Vagina (tissue), 2 donors: Measurements from ENCODE around the gene HSPBP1. TPM values are rescaled to one million over a fixed set of nuclear protein-coding genes. Genes with fewer than 3 reads are reported as not detected.

Source experiments
- DNase-seq, 2 donors: peaks; one replicate each; pipeline ENCODE4 v3.0.0-alpha.2; 2017; ENCODE audit errors: extremely low spot score in 2 of 2
- H3K27ac ChIP-seq: fragments of 200-600 bp; sonication (generic); one replicate; pipeline ENCODE4 v1.5.1; 2019
- H3K27me3 ChIP-seq: fragments of 200-600 bp; sonication (generic); one replicate; pipeline ENCODE4 v1.5.1; 2019
- H3K36me3 ChIP-seq, 2 donors: fragments of 200-600 bp; sonication (generic); one replicate each; pipeline ENCODE4 v1.5.1; 2017 to 2019
- H3K4me1 ChIP-seq: fragments of 200-600 bp; sonication (generic); one replicate; pipeline ENCODE4 v1.5.1; 2019
- H3K4me3 ChIP-seq, 2 donors: fragments of 200-600 bp; sonication (generic); 1 replicate in 1 of 2; 2 replicates in 1 of 2; pipeline ENCODE4 v1.5.1; 2016 to 2019
- H3K9me3 ChIP-seq: fragments of 200-600 bp; sonication (generic); one replicate; pipeline ENCODE4 v1.5.1; 2019
- POLR2A ChIP-seq, 2 donors: fragments of 450-650 bp; IDR thresholded peaks; one replicate each; pipeline ENCODE4 v1.6.1; 2017; ENCODE audit warnings: antibody characterized with exemption in 2 of 2, mild to moderate bottlenecking in 2 of 2, moderate library complexity in 2 of 2
- POLR2AphosphoS5 ChIP-seq, 2 donors: sonication (generic); formaldehyde crosslinking; IDR thresholded peaks; one replicate each; pipeline ENCODE4 v1.9.0; 2017; ENCODE audit warnings: antibody characterized with exemption in 2 of 2, mild to moderate bottlenecking in 2 of 2, low read depth in 1 of 2; ENCODE audit not compliant: insufficient read depth in 1 of 2
- intact Hi-C: fragments of 100-400 bp; cut with DNase I; formaldehyde crosslinking; loops from one replicate; pipeline ENCODE4 v1.15.1; 2023
- total RNA-seq: library from RNA; depleted of rRNA; stranded (reverse); fragments of >200 nt; gene quantifications from one replicate; pipeline ENCODE4 v1.2.3, GENCODE V29; 2016
- TF ChIP-seq, protein P1 (sequence below), 3 experiments: fragments of 450-650 bp in 2 of 3; fragments of 200-600 bp in 1 of 3; sonication (generic) in 1 of 3; IDR thresholded peaks; one replicate each; pipeline ENCODE4 v1.5.1; 2017 to 2019; ENCODE audit warnings: antibody characterized with exemption in 3 of 3, mild to moderate bottlenecking in 2 of 3, moderate library complexity in 2 of 3

The HSPBP1 gene
- total RNA-seq, 1 donor from 2014 or later = 29.5 TPM

DNA sequence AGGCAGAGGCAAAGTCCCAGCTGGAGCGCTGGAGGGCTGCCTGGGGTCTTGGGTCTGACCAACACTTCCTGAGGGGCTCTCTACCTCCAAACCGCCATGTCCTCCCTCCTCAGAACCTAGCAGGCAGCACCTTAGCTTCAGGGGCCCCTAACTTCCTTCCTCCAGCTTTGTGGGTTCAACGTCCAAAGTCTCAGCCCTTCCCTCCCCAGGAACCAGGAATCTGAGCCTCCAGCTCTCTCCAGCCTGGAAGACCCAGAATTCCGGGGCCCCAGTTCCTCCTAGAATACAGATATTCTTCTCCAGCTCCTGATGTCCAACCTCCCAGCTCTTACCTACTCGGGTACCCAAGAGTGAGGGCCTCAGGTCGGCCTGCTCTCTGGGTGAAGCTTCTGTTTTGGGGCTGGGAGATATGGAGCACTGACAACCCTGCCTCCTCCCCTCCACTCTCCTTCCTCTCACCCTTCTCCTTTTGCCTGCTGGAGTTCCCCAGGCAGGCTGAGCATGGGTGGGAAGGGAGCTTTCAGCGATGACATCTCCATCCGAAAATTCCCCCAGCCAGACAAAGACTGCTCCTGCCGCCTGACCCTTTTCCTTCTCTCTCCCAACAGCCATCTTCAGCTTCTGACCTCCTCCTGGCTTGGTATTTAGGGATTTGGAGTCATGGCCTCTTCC lies 41.7 kb upstream of the HSPBP1 start:
- no peaks in the 10 kb centered on the region for H3K9me3 ChIP-seq
- TF ChIP-seq, protein P1, sequence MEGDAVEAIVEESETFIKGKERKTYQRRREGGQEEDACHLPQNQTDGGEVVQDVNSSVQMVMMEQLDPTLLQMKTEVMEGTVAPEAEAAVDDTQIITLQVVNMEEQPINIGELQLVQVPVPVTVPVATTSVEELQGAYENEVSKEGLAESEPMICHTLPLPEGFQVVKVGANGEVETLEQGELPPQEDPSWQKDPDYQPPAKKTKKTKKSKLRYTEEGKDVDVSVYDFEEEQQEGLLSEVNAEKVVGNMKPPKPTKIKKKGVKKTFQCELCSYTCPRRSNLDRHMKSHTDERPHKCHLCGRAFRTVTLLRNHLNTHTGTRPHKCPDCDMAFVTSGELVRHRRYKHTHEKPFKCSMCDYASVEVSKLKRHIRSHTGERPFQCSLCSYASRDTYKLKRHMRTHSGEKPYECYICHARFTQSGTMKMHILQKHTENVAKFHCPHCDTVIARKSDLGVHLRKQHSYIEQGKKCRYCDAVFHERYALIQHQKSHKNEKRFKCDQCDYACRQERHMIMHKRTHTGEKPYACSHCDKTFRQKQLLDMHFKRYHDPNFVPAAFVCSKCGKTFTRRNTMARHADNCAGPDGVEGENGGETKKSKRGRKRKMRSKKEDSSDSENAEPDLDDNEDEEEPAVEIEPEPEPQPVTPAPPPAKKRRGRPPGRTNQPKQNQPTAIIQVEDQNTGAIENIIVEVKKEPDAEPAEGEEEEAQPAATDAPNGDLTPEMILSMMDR (IDR thresholded peaks at IDR 0.05) = no peak
- TF ChIP-seq POLR2A (IDR thresholded peaks at IDR 0.05) (no peak), POLR2AphosphoS5 (IDR thresholded peaks at IDR 0.05; ENCODE audit: insufficient read depth in 1 of 2, low read depth in 1 of 2) (no peak)
- H3K36me3 ChIP-seq = no peaks in the 10 kb centered on the region
- intact Hi-C loops = no loop called here
- no peak overlapping the region for H3K27ac ChIP-seq
- H3K4me1 ChIP-seq = no peaks in the 10 kb centered on the region
- DNase-seq = no peak
- H3K4me3 ChIP-seq = no peak overlapping the region
- H3K27me3 ChIP-seq = no peaks in the 10 kb centered on the region

DNA sequence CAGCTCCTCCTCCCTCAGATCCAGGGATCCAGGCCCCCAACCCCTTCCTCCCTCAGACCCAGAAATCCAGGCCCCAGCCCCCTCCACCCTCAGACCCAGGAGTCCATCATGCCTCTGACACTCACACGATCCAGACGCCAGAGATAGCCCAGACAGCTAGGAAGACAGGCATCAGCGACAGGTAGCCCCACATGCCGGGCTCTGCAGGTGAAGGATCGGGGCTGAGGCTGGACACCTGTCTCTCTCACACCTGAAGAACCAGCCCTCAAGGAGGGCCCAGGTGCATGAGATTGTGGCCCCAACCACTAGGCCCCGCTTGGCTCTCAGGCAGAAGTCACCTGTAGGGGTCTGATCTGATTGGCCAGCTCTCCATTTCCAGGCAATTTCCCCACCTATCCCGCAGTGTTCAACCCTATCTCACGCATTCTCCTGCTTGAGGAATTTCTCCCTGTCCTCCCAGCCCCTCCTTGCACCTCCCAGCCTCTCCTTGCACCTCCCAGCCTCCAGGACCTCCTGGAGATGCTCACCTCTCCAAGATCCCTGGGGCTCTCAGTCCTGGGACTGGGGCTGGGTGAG lies 41.0 kb upstream of the HSPBP1 start:
- Histone ChIP-seq H3K36me3 (no peaks in the 10 kb centered on the region), H3K4me1 (no peaks in the 10 kb centered on the region), H3K27ac (no peak overlapping the region), H3K4me3 (no peak overlapping the region), H3K9me3 (no peaks in the 10 kb centered on the region), H3K27me3 (no peaks in the 10 kb centered on the region)
- TF ChIP-seq POLR2A (IDR thresholded peaks at IDR 0.05) (no peak), POLR2AphosphoS5 (IDR thresholded peaks at IDR 0.05; ENCODE audit: insufficient read depth in 1 of 2, low read depth in 1 of 2) (no peak)
- intact Hi-C loops = no loop called here
- no peak for DNase-seq

- Histone ChIP-seq H3K27me3 (no peaks in the 10 kb centered on the region), H3K36me3 (no peaks in the 10 kb centered on the region), H3K9me3 (no peaks in the 10 kb centered on the region), H3K4me3 (no peak overlapping the region), H3K27ac (no peak overlapping the region), H3K4me1 (no peaks in the 10 kb centered on the region)
- intact Hi-C loops = no loop called here
- DNase-seq = no peak
- TF ChIP-seq POLR2AphosphoS5 (IDR thresholded peaks at IDR 0.05; ENCODE audit: insufficient read depth in 1 of 2, low read depth in 1 of 2) (no peak), POLR2A (IDR thresholded peaks at IDR 0.05) (no peak)
- TF ChIP-seq, protein P1 (IDR thresholded peaks at IDR 0.05) = no peak
Observed at GRCh38 chr19:55319785-55320184, 39.9 kb upstream of the HSPBP1 start.

DNA sequence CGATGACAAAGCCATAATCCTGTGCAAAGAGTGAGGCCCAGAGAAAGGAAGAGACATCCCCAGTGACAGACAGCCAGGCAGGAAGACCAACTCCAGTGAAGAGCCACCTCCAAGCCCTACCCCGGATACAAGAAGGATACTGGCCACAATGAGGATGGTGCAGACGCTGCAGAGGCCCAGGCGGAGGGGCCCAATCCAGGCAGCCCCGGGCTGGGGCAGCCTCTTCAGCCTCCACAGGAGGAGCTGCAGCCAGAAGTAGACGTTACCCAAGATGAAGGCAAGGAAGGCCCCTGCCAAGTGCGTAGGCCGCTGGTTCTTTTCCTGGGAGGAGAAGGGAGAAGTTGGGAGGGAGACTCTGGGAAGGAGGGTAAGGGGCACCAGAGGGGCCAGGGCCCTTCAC lies 36.7 kb upstream of the HSPBP1 start:
- no peaks in the 10 kb centered on the region for H3K9me3 ChIP-seq
- intact Hi-C loops = no loop called here
- DNase-seq = no peak
- H3K27me3 ChIP-seq = no peaks in the 10 kb centered on the region
- no peak for TF ChIP-seq POLR2AphosphoS5 (IDR thresholded peaks at IDR 0.05; ENCODE audit: insufficient read depth in 1 of 2, low read depth in 1 of 2)
- TF ChIP-seq POLR2A (IDR thresholded peaks at IDR 0.05) = no peak
- TF ChIP-seq, protein P1 (IDR thresholded peaks at IDR 0.05) = no peak
- no peak overlapping the region for H3K27ac ChIP-seq
- H3K4me3 ChIP-seq = no peak overlapping the region
- no peaks in the 10 kb centered on the region for H3K4me1 ChIP-seq
- H3K36me3 ChIP-seq = no peaks in the 10 kb centered on the region

DNA sequence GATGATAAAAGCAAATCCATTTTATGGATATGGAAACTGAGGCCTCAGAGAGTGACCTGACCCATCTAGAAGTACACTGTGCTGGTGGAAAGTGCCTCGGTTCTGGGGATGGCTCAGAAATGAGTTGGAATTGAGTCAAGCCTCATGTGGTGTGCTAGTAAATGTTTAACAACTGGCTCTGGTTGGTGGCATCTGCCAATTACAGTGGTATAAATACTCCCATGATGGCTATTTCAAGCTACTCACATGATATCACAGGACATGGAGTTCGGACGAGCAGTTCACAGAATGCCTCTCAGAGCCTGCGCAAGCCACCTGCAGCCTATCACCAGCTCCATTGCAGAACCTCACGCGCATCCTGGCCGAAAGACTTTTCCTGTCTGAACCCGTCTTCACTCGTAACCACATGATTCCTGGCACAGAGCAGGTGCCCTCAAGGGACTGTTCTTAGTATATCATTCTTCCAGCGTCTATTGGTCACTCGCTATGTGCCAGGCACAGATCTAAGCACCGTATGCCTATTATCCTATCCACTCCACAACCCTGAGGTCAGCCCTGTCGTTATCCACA lies 36.1 kb upstream of the HSPBP1 start:
- intact Hi-C loops = no loop called here
- H3K27ac ChIP-seq = no peak overlapping the region
- no peak for DNase-seq

More for the DNA sequence above, 36.1 kb upstream of the HSPBP1 start:
- Histone ChIP-seq H3K4me3 (no peak overlapping the region), H3K4me1 (no peaks in the 10 kb centered on the region), H3K9me3 (no peaks in the 10 kb centered on the region), H3K27me3 (no peaks in the 10 kb centered on the region), H3K36me3 (no peaks in the 10 kb centered on the region)
- no peak for TF ChIP-seq POLR2A (IDR thresholded peaks at IDR 0.05)
- no peak for TF ChIP-seq POLR2AphosphoS5 (IDR thresholded peaks at IDR 0.05; ENCODE audit: insufficient read depth in 1 of 2, low read depth in 1 of 2)
- TF ChIP-seq, protein P1 (IDR thresholded peaks at IDR 0.05) = no peak
